M059J (cell line): Measurements from ENCODE around the gene RPP21. TPM values are rescaled to one million over a fixed set of nuclear protein-coding genes. Genes with fewer than 3 reads are reported as not detected.

ENCODE experiments used
- DNase-seq: peaks from one replicate; pipeline ENCODE4 v3.0.0-alpha.2; 2012; ENCODE audit warnings: low read depth
- total RNA-seq: library from RNA; depleted of rRNA; stranded (reverse); fragments of >200 nt; shearing (Covaris generic); gene quantifications from 2 replicates; pipeline ENCODE4 v1.2.3, GENCODE V29; 2014; rRNA removed

RPP21 gene
- 106 and 156 TPM in 2 replicates for total RNA-seq

DNA sequence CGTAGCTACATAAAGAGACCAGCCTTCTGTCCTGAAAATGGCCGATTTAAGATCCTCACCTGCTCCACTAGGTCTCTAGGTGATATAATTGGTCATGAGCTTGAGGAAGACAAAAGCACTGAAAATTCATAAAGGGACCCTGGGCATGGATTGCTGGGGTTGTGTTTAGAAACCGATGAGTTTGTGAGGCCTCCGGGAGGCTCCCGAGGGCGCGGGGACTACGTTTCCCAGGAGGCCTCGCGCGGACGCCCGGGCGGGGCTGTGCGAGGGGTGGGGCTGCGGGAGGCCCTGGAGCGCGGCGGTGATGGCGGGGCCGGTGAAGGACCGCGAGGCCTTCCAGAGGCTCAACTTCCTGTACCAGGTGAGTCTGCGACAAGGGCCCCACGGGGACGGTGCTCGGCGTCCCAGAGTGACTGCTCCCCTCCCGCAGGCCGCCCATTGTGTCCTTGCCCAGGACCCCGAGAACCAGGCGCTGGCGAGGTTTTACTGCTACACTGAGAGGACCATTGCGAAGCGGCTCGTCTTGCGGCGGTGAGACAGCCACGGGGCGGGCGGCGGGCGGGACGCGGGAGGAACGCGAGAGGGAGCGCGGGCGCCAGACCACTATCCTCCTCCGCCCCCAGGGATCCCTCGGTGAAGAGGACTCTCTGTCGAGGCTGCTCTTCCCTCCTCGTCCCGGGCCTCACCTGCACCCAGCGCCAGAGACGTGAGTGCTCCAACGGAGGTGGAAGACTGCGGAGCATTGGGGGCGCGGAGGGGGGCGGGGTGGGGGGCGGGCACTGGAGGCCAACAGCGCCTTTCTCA lies at the start of gene RPP21:
Gene RPP21, plus strand, starts transcription at position 289 of the 804 bp plus-strand sequence. Its CDS starts 16 bp downstream, at position 305.
- DNase-seq: peak; percentile 86

- DNase-seq: no peak
Observed at GRCh38 chr6:30295837-30296236, 49.1 kb upstream of the RPP21 start.

DNA sequence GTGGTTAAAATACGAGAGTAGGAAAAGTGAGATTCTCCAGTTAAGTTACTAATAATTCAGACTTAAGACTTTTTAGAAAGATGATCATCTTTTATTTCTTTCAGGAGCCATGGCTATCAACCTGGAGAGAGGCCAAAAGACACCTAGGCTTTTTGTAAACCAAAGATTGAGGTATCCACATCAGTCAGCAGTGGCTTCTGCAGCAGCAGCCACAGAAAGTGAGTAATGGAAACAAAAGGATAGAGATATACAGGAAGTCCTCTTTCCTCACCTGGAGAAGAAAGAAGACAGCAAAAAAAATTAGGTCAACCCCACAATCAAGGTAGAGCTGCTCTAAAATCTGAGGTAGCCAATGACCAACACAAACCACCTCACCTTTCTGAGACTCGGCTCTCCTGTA lies 41.0 kb upstream of the RPP21 start:
- DNase-seq: no peak

DNA sequence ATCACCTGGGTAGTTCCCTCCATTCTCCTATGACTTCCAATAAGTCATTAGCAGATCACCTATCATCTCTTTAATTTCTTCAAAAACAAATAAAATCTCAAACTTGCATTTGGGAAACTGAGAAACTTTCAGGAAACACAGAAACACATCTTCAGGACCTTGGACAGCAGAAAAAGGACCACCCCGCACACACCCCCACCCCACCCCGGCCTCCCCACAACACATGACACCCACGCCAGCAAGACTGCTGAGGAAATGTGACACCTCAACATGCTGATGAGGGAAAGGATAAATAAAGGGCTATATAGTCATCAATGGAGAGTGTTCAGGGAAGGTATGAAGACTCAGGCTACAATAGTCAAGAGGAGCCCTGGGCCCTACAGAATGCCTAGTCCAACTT lies 33.9 kb upstream of the RPP21 start:
- DNase-seq: no peak

- no peak for DNase-seq
Observed at GRCh38 chr6:30311671-30312070, 33.3 kb upstream of the RPP21 start.

DNA sequence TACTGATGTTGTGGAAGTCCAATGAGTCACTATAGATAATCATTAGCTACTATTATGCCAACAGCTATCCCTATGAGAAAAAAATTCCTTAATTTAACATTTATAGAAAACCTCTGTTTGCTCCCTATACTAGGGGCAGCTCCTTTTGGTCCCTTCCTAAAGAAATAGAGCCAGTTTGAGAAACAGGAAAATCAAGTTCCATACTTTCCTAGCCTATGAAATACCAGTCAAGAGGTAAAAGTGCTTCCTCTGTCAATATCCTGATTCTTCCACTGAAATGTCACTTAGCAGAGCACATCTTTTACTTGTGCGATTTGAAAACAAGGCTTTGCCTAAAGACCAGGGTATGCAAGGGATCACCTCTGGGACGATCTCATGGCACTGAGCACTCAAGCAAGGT lies 32.7 kb upstream of the RPP21 start:
- DNase-seq: no peak

DNA sequence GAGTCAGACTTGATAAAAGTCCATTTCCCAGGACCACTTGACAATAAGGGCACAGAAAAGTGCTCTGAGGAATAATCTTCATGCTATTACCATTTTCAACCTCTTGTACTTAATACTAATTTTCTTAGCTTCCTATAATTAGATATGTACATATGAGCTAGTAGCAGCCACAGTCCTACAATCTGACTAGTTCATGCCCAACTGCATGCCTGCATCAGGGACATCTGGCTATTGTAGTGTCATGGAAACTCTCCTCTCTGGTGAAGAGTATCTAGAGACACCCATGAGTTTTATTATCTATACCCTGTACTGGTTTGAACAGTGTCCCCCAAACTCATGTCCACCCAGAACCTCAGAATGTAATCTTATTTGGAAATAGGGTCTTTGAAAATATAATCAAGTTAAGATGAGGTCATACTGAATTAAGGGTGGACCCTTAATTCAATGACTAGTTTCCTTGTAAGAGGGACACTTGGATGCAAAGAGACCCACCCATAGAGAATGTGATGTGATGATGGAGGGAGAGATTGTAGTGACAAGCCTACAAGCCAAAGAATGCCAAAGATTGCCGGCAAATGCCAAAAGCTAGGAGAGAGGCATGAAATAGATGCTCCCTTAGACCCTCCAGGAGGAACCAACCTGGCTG lies 32.2 kb upstream of the RPP21 start:
- DNase-seq: no peak

- no peak for DNase-seq
Observed at GRCh38 chr6:30315156-30315555, 29.8 kb upstream of the RPP21 start.

- no peak for DNase-seq
Observed at GRCh38 chr6:30317913-30318589, 26.9 kb upstream of the RPP21 start.

DNA sequence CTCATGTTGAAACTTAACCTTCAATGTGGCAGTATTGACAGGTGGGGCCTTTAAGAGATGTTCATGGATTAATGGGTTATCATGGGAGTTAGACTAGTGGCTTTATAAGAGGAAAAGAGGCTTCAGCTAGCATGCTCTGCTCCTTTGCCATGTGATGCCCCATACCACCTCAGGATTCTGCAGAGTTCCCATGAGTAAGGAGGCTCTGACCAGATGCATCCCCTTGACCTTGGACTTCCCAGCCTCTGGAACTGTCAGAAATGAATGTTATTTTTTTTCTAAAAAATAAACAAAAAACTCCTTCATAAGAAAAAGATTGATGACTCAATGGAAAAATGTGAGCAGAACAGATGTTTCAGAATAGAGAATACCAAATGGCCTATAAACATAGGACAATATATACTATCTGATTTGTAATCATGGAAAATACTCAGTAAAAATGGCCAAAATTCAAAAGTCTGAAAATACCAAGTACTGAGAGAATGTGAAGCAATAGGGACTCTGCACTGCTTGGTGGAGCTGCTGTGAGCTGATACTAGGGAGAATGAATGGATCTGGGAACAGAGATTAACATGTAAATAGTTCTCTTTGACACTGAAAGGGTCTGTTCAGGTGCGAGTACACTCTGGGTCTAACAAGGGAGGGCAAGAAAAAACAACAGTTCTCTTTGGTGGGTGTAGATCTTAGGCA lies 25.7 kb upstream of the RPP21 start:
- no peak for DNase-seq

DNA sequence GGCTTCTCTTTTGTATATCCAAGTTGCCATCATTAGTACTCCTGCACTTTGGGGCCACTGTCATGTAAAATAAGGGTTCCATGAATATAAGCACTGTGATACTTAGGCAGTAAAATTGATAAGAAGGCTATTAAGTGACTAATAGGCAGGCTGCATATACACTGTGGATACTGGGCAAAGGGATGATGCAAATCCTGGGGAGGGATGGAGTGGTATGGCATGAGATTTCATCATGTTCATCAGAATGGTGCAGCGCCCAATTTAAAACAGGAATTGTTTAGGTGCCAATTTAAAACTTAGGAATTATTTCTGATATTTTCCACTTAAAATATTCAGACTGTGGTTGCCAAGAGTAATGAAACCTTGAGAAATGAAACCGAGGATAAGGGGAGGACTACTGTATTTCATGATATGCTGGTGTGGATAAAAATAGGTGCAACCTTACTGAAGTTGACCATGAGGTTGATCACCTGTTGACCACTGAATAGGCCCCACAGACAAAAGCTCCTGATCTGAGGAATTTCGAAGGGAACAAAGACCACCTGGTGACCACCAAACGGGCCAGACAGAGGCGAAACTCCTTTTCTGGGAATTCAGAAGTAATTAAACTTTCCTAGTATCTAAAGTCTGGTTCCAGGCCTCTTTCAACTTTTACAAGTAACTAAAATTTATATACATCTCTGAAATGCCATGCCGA lies 23.1 kb upstream of the RPP21 start:
- DNase-seq: no peak

DNA sequence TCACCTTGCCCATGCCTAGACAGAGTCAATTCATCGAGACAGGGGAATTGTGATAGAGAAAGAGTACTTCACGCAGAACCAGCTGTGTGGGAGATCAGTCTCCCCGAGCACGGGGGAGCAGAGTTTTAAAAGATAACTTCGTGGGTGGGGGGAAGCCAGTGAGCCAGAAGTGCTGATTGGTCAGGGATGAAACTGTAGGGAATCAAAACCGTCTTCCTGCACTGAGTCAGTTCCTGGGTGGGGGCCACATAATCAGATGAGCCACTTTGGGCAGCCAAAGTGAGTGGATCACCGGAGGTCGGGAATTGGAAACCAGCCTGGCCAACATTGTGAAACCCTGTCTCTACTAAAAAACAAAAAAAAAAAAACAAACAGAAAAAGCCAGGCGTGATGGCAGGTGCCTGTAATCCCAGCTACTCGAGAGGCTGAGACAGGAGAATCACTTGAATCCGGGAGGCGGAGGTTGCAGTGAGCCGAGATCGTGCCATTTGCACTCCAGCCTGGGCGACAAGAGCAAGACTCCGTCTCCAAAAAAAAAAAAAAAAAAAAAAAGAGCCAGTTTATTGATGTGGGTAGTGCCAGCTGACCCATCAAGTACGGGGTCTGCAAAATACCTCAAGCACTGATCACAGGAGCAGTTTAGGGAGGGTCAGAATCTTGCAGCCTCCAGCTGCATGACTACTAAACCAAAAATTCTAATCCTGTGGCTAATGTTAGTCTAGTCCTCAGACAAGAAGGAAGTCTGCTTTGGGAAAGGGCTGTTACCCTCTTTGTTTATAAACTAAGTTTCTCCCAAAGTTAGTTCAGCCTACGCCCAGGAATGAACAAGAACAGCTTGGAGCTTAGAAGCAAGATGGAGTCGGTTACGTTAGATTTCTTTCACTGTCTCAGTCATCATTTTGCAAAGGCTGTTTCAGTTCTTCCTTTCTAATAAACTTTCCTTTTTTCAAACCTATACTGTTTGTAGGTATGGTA lies 22.1 kb upstream of the RPP21 start:
- DNase-seq: peak; percentile 95

GRCh38 chr6:30323806-30324205 lies 21.1 kb upstream of the RPP21 start:
- DNase-seq: peak; percentile 59

DNA sequence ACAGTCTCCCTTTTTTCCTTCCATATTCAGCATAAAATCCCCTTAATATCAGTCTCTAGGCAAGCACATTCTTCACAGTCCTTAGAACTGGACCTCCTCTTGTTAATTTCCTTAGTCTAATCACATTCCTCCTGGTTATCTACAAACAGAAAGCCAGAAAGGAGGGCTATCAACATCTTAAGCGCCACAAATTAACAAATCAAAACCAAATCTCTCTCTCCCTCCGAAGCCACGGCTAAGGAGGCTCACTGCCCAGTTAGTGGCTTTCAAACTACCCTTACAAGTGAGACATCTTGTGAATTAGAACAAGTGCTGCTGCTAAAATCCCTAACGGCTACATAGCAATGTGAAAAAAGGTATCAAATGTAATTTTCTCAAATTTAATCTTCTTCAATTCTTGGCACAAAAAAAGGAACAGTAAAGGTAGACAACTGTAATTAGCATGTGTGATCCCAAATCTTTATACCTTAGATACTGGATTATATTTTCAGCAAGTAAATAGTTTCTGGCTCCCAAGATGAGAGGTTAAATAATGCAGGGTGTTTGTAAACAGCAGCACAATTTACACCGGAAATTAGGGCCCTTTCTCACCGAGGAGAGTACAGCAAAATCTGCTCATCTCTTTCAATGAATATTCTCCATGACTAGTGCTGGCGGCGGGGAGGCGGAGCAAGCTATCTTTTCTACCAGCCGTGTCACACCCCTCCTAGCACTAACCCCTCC lies 19.6 kb upstream of the RPP21 start:
- DNase-seq: peak; percentile 79

GRCh38 chr6:30325873-30326525 lies 19.0 kb upstream of the RPP21 start:
- peak; percentile 80 for DNase-seq

GRCh38 chr6:30326526-30327231 lies 18.3 kb upstream of the RPP21 start, which contains the start of gene TRIM39:
TRIM39 (plus strand) TSS chr6:30326927; CDS start chr6:30329318, 2,391 bp downstream.
- DNase-seq: peak; percentile 91

GRCh38 chr6:30327232-30327746 lies 17.7 kb upstream of the RPP21 start:
- no peak for DNase-seq

DNA sequence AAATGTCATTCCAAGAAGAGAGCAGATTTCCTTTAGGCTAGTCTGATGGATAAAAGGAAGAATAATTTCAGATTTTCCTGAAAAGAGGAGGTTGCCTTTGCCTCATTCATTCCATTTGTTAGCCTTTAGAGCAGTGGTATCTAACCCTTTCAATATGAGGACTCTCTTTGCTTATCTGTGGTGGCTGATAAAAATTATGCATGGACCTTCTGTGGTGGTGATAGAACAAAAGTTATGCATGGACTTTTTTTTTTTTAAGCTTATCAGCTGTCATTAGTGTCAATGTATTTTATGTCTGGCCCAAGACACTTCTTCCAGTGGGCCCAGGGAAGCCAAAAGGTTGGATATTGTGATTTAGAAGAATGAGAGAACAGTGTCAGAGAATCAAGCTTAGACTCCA lies 16.6 kb upstream of the RPP21 start:
- no peak for DNase-seq
